Activated naive CD8-positive, alpha-beta T cell treated with anti-CD3 and anti-CD28 coated beads, Interleukin-2, amount 50 U/mL, for 16 hours (primary cell): Measurements from ENCODE around the gene CMTM1.
A peak's percentile ranks its signal among the peaks of the same experiment; 100 is the strongest.

Experiments used
- DNase-seq: peaks from one replicate; pipeline ENCODE4 v3.0.0-alpha.2; 2020; ENCODE audit warnings: low read depth, low spot score

Gene CMTM1

DNA sequence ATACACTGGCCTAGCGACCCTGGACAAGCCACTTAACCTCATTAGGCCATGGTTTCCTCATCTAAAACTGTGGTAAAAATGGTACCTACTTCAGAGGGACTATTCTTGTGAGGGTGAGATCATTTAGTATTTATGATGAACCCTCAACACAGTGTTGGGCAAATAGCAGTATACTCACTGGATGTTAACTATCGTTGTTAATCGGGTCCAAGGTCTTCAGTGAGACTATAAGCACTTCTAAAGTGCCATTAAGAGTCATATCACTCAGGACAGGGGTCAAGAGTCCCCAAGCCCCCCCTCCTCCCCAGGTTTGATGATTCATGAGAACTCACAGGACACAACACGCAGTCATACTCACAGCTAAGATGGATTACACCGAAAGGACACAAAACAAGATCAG is 27.3 kb upstream of the CMTM1 start:
- DNase-seq, result no peak

GRCh38 chr16:66539623-66540469 is 26.4 kb upstream of the CMTM1 start:
- no peak for DNase-seq

DNA sequence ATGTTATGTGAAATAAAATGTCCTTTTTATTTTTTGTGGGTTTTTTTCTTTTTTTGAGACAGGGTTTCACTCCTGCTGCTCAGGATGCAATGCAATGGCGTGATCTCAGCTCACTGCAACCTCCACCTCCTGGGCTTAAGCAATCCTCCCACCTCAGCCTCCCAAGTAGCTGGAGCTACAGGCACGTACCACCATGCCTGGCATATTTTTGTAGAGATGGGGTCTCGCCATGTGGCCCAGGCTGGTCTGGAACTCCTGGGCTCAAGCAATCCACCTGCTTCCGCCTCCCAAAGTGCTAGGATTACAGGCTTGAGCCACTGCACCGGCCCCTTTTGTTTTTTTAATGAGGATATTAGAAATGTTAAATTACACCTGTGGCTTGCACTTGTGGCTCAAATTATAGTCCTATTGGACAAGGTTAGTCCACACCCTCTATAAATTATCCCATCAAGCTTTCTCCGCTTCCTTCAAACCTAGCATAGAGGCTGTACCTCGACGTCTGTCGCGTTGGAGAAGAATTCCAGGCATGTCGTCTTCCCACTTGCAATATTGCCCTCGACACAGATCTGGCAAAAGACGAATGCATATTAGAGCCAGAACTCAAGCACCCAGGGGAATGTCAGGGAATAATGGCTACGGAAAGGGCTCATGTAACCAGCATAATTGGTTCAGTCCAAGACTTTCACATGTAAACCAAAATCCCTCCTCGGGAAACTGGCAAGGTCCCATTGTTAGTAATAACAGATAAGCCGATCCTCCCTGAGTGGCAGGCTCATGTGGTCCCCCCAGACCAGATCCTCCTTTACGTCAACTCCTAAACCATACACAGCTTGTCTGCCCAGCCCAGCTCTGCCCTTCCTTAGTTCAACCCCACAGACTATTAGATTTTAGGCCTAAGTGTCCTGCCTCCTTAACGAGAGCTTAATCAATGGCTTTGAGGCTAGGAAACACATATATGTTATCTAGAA is 24.6 kb upstream of the CMTM1 start:
- no peak for DNase-seq

DNA sequence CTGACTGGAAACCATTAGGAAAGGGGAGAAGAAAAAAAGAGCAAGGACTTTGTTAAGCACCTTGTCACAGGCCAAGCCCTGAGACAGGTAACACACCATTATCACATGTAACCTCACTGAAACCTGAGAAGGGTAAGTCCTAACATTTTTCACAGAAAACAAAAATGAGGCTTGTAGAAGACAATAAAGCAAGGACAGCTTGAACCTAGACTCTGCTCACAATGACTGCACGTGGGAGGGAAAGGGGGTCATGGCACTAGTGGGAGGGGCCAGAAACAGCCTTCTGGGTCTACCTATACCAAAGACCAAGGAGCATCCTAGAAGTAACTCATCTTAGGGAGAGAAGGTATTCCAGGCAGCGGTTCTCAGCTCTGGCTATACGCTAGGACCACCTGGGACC is 23.8 kb upstream of the CMTM1 start:
- DNase-seq, result no peak

DNA sequence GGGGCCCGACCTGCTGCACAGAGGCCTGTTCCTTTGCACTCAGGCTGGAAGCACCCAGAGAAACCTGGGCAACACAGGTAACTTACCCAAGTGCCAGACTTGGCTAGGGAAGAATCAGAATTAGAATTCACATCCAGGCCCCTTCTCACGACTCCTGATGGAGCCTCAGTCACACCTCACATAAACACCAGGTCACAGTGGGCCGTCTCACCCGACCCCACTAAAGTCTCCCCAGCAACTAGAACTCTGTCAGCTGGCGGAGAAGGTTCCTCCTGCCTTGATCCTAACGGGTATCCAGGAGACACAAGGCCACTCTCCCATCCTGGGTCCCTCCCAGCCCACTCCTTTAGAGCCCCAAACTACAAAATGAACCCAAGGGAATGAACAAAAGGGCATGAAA is 22.7 kb upstream of the CMTM1 start:
- DNase-seq, result no peak

DNA sequence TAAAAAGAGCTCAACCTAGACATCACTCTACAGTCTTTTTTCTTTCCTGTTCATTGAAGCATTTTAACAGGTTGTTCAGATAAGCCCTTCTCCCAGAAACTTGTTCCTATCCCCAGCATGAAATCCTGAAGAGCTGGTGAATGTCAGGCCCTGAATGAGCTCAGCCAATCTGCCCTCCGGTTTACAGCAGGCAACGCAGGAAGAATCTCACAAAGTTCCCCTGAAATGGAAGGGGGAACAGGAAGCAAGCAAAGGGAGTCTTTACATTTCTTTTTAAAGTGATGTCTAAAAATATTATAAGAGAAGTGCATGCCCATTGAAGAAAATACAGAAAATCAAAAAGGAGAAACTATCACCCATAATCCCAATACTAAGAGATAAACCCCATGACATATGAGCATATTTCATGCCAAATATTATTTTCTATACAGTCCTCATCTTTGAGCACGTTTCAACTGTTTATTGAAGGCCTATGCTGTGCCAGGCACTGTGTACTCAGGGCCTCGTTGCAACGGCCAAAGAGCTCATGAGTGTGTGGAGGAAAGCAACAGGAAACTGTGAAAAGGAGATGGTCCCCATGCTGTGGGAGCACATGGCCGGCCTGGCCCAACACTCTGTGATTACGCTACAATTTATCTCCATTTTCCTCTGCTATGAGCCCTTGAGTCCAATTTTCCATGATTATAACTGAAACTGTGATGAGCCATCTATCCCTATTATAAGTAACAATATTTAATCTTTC is 22.1 kb upstream of the CMTM1 start:
- DNase-seq, result no peak

DNA sequence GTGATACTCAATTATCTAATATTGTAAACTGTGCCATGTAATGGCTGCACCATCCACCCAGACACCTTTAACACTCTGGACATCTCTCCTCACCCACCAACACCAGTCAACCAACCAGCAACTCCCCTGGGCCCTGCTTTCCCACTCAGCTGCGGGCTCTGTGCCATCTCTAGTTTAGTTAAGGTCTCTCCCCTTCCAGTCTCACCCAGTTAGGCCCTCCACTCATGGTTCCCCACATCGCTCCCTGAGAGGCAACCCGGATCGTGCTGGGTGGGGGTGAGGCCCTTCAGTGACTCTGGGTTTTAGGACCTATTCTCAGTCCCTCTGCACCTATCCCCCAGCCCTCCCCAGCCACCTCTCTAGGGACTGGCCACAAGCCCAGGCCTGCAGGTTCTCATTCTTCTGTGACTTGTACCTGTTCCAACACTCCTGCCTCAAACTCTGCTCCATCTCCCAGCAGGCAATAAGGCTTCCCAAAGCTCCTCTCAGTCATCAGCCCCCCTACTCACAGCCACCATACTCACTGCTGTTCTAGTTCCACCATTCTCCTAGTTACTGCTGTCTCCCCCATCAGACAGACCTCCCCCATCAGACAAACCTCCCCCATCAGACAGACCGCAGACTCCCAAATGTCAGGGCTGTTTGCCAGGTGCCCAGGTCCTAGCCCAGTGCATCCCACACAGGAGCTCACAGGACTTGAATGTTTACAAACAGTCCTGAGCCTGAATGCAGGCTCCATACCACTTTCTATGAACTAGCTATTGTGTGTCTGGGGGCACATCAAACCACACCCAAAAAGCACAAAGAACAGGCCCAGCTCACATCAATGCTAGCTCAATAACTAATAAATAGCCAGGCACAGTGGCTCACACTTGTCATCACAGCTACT is 18.9 kb upstream of the CMTM1 start:
- no peak for DNase-seq

- no peak for DNase-seq
Measured at GRCh38 chr16:66548068-66548467, 18.2 kb upstream of the CMTM1 start.

DNA sequence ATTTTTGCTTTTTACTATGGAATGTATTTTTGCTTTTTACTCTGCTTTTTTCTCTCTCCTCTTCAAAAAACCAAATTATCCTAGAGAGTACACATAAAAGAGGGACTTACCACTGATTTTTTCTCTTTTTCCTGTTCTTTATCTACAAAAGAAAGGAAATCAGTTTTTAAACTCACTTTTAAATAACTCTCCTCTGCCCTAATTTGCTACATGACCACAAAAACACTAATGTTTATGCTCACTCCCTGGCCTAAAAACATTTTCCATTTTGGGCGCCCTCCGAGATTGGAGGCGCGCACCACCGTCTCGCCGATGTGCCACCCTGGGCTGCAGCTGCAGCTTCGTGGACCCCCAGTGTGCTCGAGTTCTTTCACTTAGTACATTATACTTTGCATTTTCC is 17.4 kb upstream of the CMTM1 start:
- no peak for DNase-seq

DNA sequence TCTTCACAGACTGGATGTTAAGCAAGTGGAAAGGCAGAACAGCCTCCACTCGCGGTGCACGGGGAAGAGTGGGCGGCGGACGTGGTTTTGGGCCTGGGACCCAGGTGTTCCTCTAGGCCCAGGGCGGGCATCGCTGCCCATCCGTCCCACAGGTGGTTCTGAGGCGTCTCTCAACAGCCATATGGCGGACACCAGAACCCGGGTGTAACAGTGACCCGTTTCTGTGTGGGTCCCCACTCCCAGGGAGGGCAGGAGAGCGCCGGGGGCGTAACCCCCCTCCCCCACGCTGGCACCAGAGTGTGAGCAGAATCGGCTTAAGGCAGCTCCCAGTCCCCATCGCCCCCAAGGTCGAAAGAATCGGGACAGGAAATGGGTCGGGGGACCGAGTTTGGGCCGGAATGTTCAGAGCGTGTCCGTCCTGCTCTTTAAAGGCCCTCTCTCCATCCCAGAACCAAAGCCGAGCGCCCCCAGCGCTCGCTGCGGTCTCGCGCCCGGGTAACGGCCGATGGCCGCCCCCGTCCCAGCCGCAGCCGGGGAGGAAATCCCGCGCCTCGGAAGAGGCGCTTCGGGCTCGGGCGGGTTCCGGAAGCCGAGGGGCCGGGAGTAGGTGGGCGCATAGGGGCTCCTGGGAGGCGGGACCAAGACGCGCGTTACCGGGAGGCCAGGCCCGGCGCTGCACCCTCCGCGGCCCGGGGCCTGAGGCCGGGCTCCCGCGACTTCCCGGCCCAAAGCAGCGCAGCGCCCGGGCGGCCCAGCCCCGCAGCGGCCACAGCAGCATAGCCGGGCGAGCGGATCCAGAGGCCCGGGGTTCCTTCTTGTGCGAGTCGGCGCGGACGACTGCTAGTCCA is 16.7 kb upstream of the CMTM1 start, which contains the start of gene TK2:
TSS of gene TK2 (minus strand) at position 839 of the 848 bp plus-strand sequence. CDS start at position 778, 61 bp downstream.
- peak; percentile 29 for DNase-seq

GRCh38 chr16:66551348-66551759 is 14.9 kb upstream of the CMTM1 start:
- peak; percentile 14 for DNase-seq

DNA sequence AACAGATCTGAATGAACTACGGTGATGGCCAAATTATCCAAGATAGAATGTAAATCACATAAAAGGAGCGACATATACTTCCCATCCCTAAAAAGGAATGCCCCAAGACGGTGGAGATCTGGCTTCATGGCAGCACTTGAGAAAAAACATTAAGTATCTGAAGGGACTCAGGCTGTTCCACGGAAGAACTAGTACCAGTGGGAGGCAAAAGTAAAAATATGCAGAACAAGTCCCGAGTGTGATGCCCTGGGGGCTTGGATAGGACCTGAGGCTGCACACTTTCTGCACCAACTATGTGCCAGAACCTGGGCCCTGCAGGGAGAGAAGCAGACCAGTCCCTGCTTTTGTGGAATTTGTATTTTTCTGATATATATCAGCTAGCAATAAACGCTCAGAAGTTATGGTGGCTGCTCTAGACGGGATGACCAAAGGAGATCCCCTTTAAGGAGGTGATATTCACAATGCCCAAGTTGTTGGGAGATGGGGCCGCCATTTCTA is 14.4 kb upstream of the CMTM1 start:
- DNase-seq, result no peak

DNA sequence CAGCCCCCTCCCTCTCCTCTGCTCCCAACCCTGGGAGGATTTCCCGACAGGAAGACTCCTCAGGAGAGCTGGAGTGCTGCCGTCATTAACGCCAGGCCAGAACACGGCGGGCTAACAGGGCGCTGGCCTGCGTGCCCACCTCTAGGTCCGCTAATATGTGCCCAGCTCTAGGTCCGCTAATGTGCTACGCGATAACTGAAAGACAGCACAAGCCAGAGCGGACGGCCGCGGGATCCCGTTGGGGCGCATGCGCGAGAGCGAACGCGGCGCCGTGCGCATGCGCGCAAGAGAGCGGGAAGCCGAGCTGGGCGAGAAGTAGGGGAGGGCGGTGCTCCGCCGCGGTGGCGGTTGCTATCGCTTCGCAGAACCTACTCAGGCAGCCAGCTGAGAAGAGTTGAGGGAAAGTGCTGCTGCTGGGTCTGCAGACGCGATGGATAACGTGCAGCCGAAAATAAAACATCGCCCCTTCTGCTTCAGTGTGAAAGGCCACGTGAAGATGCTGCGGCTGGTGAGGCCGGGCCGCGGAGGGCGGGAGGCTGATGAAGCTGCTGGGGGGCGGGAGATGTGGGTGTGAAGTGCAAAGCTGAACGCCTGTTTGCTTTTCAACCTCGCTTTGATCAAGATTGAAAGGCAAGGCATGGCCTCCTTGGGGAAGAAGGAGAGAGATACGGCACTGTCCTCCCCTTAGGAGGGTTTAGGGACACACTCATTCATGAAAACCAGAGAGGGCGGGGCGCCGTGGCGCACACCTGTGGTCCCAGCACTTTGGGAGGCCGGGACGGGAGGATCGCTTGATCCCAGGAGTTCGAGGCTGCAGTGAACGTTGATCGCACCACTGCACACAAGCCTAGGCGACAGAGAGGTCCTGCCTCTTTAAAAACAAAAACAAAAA is 13.7 kb upstream of the CMTM1 start, which contains the start of gene CKLF:
TSS of gene CKLF (plus strand) at position 291 of the 892 bp plus-strand sequence. CDS start at position 431, 140 bp downstream.
- DNase-seq, result peak; percentile 72

GRCh38 chr16:66553223-66553622 is 13.0 kb upstream of the CMTM1 start:
- no peak for DNase-seq

GRCh38 chr16:66554021-66554420 is 12.2 kb upstream of the CMTM1 start:
- no peak for DNase-seq

DNA sequence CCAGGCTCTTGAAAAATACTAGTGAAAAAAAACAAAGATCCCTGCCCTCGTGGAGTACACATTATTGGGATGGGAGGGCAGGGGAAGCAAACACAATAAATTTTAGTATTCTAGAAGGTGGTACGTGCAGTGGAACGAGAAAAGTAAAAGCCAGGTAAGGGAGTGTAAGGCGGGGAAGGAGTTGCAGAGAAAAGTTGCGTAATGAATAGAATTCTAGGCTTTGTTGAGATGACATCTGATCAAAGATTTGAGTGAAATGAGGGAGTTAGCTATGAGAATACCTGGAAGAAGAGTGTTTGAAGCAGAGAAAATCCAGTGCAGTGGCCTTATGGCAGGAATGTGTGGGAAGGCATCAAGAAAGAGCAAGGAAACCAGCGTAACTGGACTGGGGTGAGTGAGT is 11.7 kb upstream of the CMTM1 start:
- DNase-seq, result no peak

DNA sequence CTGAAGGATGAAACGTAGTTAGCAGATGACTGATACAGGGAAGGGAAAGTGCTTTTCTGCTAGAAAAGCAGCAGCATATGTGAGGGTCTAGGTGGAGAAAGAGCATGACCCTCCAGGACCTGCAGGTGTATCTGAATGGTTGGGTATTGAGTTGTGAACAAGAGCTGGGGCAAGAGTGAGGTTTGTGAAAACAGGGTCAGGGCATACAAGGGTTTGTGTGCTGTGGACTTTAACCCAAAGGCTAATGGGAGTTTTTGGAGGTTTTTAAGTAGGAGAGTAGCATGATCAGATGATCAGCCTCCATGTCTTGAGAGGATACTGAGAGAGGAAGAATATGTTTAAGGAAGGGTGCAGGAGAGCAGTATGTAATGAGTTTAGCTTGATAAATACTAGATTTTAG is 6.1 kb upstream of the CMTM1 start:
- no peak for DNase-seq

DNA sequence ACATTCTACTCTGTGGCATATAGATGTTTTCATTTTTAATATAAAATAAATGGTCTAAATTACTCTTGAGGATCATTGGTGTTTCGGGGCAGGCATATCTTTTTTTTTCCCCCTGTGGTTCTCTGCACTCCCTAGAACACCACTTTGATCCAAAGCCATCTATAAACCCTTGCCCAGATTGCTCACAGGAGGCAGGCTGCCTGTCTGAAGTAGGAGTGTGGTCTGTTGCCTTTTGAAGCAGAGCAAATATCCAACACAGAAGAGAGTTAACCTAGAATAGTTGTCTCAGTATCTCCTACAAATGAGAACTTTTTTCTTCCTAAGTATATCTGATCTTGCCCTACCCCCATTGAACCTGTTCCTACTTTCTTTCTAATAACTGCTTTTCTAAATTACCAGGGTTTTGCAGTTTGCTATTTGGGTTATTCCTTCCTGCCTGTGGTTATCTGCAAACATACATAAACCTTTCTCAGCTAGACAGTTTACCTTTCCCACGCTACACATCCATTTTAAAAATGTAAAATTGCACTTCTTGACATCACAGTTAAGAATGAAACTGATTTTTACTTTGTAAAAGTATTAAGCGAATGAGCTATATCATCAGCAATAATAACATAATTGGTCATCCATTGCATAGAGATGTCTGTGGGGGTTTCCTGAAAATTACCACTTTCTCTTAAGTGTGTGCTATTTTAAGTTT is 4.7 kb upstream of the CMTM1 start:
- no peak for DNase-seq
